MM.1S (cell line): ENCODE results near the gene KRT38.

Experiments
- DNase-seq: peaks from one replicate; pipeline ENCODE4 v3.0.0-alpha.2; 2015
- H2AFZ ChIP-seq: fragments of 300-600 bp; sonication (generic); 2 replicates; pipeline ENCODE4 v1.6.0; 2016; ENCODE audit warnings: antibody characterized with exemption, low read length
- H3F3A ChIP-seq: fragments of 300-600 bp; sonication (generic); 2 replicates; pipeline ENCODE4 v1.6.1; 2016; ENCODE audit warnings: mild to moderate bottlenecking, antibody characterized with exemption, low read length, moderate library complexity, mixed read lengths; ENCODE audit not compliant: insufficient read depth
- H3K27ac ChIP-seq: fragments of 300-600 bp; sonication (generic); 2 replicates; pipeline ENCODE4 v1.5.1; 2016; ENCODE audit warnings: mild to moderate bottlenecking, low read length
- H3K27me3 ChIP-seq: fragments of 300-600 bp; sonication (generic); replicated peaks from 2 replicates; pipeline ENCODE4 v1.6.0; 2016; ENCODE audit warnings: low read length; ENCODE audit not compliant: insufficient read depth
- H3K36me3 ChIP-seq: fragments of 300-600 bp; sonication (generic); replicated peaks from 2 replicates; pipeline ENCODE4 v1.6.1; 2016; ENCODE audit warnings: mild to moderate bottlenecking, low read length, mixed read lengths; ENCODE audit not compliant: insufficient read depth
- H3K4me1 ChIP-seq: fragments of 300-600 bp; sonication (generic); 2 replicates; pipeline ENCODE4 v1.6.1; 2016; ENCODE audit warnings: low read length, mixed read lengths
- H3K4me2 ChIP-seq: fragments of 300-600 bp; sonication (generic); 2 replicates; pipeline ENCODE4 v1.6.0; 2016; ENCODE audit warnings: low read depth, low read length
- H3K4me3 ChIP-seq: fragments of 300-600 bp; sonication (generic); 2 replicates; pipeline ENCODE4 v1.5.1; 2016; ENCODE audit warnings: low read length, mixed read lengths
- H3K79me2 ChIP-seq: fragments of 300-600 bp; sonication (generic); 2 replicates; pipeline ENCODE4 v1.6.1; 2016; ENCODE audit warnings: mixed run types, low read length, mixed read lengths
- H3K9ac ChIP-seq: fragments of 300-600 bp; sonication (generic); 2 replicates; pipeline ENCODE4 v1.6.1; 2016; ENCODE audit warnings: low read length, mixed read lengths
- H3K9me2 ChIP-seq: fragments of 300-600 bp; sonication (generic); replicated peaks from 2 replicates; pipeline ENCODE4 v1.6.1; 2016; ENCODE audit warnings: mild to moderate bottlenecking, low read length, mixed read lengths; ENCODE audit not compliant: insufficient read depth
- H3K9me3 ChIP-seq: fragments of 300-600 bp; sonication (generic); replicated peaks from 2 replicates; pipeline ENCODE4 v1.6.1; 2016; ENCODE audit warnings: mild to moderate bottlenecking, low read length, mixed read lengths; ENCODE audit not compliant: insufficient read depth
- H4K20me1 ChIP-seq: fragments of 300-600 bp; sonication (generic); 2 replicates; pipeline ENCODE4 v1.6.1; 2016; ENCODE audit warnings: mild to moderate bottlenecking, low read length, moderate library complexity, mixed read lengths; ENCODE audit not compliant: insufficient read depth
- CTCF ChIP-seq: fragments of 300-600 bp; sonication (generic); IDR thresholded peaks from 2 replicates; pipeline ENCODE4 v1.5.1; 2016; ENCODE audit warnings: antibody characterized with exemption, low read length, mixed read lengths
- EZH2 ChIP-seq: fragments of 300-600 bp; sonication (generic); optimal IDR thresholded peaks from 2 replicates; pipeline ENCODE3; 2017; ENCODE audit warnings: low read depth, mild to moderate bottlenecking, antibody characterized with exemption, low read length, mixed read lengths
- EZH2phosphoT487 ChIP-seq: fragments of 300-600 bp; sonication (generic); IDR thresholded peaks from 2 replicates; pipeline ENCODE4 v1.6.1; 2018; ENCODE audit warnings: antibody characterized with exemption, low read length

The KRT38 gene

GRCh38 chr17:41483531-41483930, 42.7 kb upstream of the KRT38 start:
- H3K4me1 ChIP-seq: no peaks in the 10 kb centered on the region
- H3K4me2 ChIP-seq: no peak overlapping the region
- H3K79me2 ChIP-seq: no peaks in the 10 kb centered on the region
- H3K9ac ChIP-seq: no peak overlapping the region
- no peaks in the 10 kb centered on the region for H4K20me1 ChIP-seq
- no peaks in the 10 kb centered on the region; the same call in 1 of the 2 replicates for H3K27me3 ChIP-seq
- no peaks in the 10 kb centered on the region for H3K36me3 ChIP-seq
- no peaks in the 10 kb centered on the region for H3F3A ChIP-seq
- no peak overlapping the region for H3K27ac ChIP-seq
- no peaks in the 10 kb centered on the region for H3K9me2 ChIP-seq
- DNase-seq: no peak
- no peak overlapping the region for H2AFZ ChIP-seq
- TF ChIP-seq EZH2phosphoT487 (no peak), EZH2 (no peak), CTCF (no peak)
- no peaks in the 10 kb centered on the region for H3K9me3 ChIP-seq
- H3K4me3 ChIP-seq: no peak overlapping the region

- Histone ChIP-seq H3K9ac (no peak within 1 kb of the TSS), H3K4me3 (no peak within 1 kb of the TSS), H4K20me1 (no peaks in the 10 kb centered on the region), H3K9me3 (no peaks in the 10 kb centered on the region), H3K27ac (no peak within 1 kb of the TSS), H2AFZ (no peak within 1 kb of the TSS), H3K9me2 (no peaks in the 10 kb centered on the region), H3F3A (no peaks in the 10 kb centered on the region), H3K36me3 (no peaks in the 10 kb centered on the region), H3K4me1 (no peaks in the 10 kb centered on the region), H3K27me3 (no peaks in the 10 kb centered on the region; the same call in 1 of the 2 replicates), H3K79me2 (no peaks in the 10 kb centered on the region), H3K4me2 (no peak within 1 kb of the TSS)
- DNase-seq: no peak
- TF ChIP-seq CTCF (no peak), EZH2phosphoT487 (no peak), EZH2 (no peak)
Observed at GRCh38 chr17:41481036-41481435, 40.3 kb upstream of the KRT38 start, which contains the start of gene KRT35. Gene KRT35 (minus strand): TSS chr17:41481151. CDS start chr17:41481097, 54 bp downstream.

GRCh38 chr17:41480581-41480980, 39.8 kb upstream of the KRT38 start:
- Histone ChIP-seq H3K27ac (no peak overlapping the region), H3K4me1 (no peaks in the 10 kb centered on the region), H3K27me3 (no peaks in the 10 kb centered on the region; the same call in 1 of the 2 replicates), H3K4me2 (no peak overlapping the region), H2AFZ (no peak overlapping the region), H3K36me3 (no peaks in the 10 kb centered on the region), H3K4me3 (no peak overlapping the region), H3K9me2 (no peaks in the 10 kb centered on the region), H3K9me3 (no peaks in the 10 kb centered on the region), H3K9ac (no peak overlapping the region), H3K79me2 (no peaks in the 10 kb centered on the region), H3F3A (no peaks in the 10 kb centered on the region), H4K20me1 (no peaks in the 10 kb centered on the region)
- DNase-seq: no peak
- TF ChIP-seq CTCF: no peak
- no peak for TF ChIP-seq EZH2
- no peak for TF ChIP-seq EZH2phosphoT487
